Measurements from ENCODE around the gene PRKAR1A.
"Not testable (repeated sequence)": the region's sequence is repeated elsewhere in the genome, so short reads cannot be mapped to it uniquely, and the experiment has no call there.

The PRKAR1A gene

DNA sequence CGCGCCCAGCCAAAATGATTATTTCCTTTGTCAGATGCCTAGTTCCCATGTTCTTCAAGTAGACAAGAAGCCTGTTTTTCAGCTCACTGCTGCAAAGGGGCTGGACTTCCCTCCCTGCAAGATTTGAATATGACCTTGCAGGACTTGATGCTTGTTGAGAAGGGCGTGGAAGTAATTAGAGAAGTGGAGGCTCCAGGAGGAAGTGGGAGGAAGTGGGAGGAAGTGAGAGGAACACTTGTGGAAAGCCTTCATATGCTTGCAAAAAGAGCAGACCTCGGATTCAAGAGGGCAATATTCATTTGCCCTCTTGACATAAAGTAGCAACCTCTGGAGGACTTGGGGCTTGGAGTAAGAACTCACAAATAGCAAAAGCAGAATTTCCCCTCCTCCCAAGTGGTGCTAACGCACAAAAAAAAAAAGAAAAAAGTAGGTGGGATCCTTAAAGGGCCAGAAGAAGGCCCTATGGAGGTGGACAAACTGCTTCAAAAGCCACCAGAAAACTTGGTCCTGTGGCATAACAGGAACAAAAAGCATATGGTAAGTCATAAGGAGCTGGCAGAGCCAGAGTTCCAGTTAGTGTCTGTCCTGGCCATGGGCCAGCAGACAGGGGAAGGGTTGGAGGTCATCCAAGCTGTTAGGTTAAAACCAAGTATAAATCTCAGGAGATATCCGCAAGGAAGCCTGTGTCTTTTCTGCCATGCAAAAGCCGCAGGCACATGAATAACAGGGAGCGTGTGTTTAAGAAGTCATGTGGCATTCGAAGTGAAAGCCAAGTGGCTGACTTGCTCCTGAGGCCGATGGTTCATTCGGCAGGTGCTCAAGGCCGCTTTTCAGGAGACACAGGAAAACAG, 20.6 kb upstream of the PRKAR1A start:
- H3K9ac ChIP-seq (ENCODE audit: low read length in 5 of 5), result peak overlapping the region in 1 of 5 donors; percentile 63
- H3K27me3 ChIP-seq (ENCODE audit: control insufficient read depth in 5 of 5, insufficient read depth in 4 of 5, low read length in 5 of 5), result no peaks in the 10 kb centered on the region
- no peaks in the 10 kb centered on the region for H3K9me3 ChIP-seq (ENCODE audit: control insufficient read depth in 5 of 5, low read length in 5 of 5)
- peak overlapping the region in 1 of 5 donors; percentile 17 for H3K4me3 ChIP-seq (ENCODE audit: low read depth in 1 of 5, low read length in 5 of 5)
- H3K27ac ChIP-seq (ENCODE audit: low read depth, low read length), result peak overlapping the region; percentile 41
- peaks cover 4 to 42% (median 35%) of the 10 kb centered on the region in 5 donors for H3K4me1 ChIP-seq (ENCODE audit: control insufficient read depth in 5 of 5, insufficient read depth in 5 of 5, low read length in 5 of 5)
- H3K36me3 ChIP-seq (ENCODE audit: control insufficient read depth in 5 of 5, insufficient read depth in 5 of 5, low read length in 5 of 5), result no peaks in the 10 kb centered on the region

GRCh38 chr17:68492394-68493054, 19.7 kb upstream of the PRKAR1A start:
- not testable (repeated sequence) for H3K9me3 ChIP-seq (ENCODE audit: control insufficient read depth in 5 of 5, low read length in 5 of 5); H3K27me3 ChIP-seq (ENCODE audit: control insufficient read depth in 5 of 5, insufficient read depth in 4 of 5, low read length in 5 of 5); H3K36me3 ChIP-seq (ENCODE audit: control insufficient read depth in 5 of 5, insufficient read depth in 5 of 5, low read length in 5 of 5); H3K27ac ChIP-seq (ENCODE audit: low read depth, low read length)
- peak overlapping the region in 1 of 5 donors; percentile 63 for H3K9ac ChIP-seq (ENCODE audit: low read length in 5 of 5)
- H3K4me3 ChIP-seq (ENCODE audit: low read depth in 1 of 5, low read length in 5 of 5), result peak overlapping the region in 1 of 5 donors; percentile 17
- peaks cover 4 to 42% (median 35%) of the 10 kb centered on the region in 5 donors for H3K4me1 ChIP-seq (ENCODE audit: control insufficient read depth in 5 of 5, insufficient read depth in 5 of 5, low read length in 5 of 5)

DNA sequence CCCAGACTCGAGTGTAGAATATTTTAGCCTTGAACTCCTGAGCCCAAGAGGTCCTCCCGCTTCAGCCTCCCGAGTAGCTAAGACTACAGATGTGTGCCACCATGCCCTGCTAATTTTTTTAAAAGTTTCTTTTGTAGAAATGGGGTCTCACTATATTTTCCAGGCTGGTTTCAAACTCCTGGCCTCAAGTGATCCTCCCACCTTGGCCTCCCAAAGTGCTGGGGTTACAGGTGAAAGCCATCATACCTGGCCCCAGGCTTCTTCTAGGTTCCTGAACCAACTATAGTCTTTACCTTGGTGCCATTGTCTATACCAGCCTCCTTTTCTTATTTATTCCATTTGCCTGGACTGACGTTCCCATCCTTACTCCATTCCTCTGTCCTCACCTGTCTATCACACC, 17.1 kb upstream of the PRKAR1A start:
- Histone ChIP-seq H3K27me3 (ENCODE audit: control insufficient read depth in 5 of 5, insufficient read depth in 4 of 5, low read length in 5 of 5) (no peaks in the 10 kb centered on the region), H3K4me3 (ENCODE audit: low read depth in 1 of 5, low read length in 5 of 5) (no peak overlapping the region)

GRCh38 chr17:68497885-68498319, 14.3 kb upstream of the PRKAR1A start:
- no peak overlapping the region for H3K4me3 ChIP-seq (ENCODE audit: low read depth in 1 of 5, low read length in 5 of 5)
- peak overlapping the region; percentile 23 for H3K27ac ChIP-seq (ENCODE audit: low read depth, low read length)
- peaks cover 4 to 25% (median 20%) of the 10 kb centered on the region in 5 donors for H3K4me1 ChIP-seq (ENCODE audit: control insufficient read depth in 5 of 5, insufficient read depth in 5 of 5, low read length in 5 of 5)
- H3K9me3 ChIP-seq (ENCODE audit: control insufficient read depth in 5 of 5, low read length in 5 of 5), result no peaks in the 10 kb centered on the region
- no peak overlapping the region for H3K9ac ChIP-seq (ENCODE audit: low read length in 5 of 5)
- no peaks in the 10 kb centered on the region for H3K36me3 ChIP-seq (ENCODE audit: control insufficient read depth in 5 of 5, insufficient read depth in 5 of 5, low read length in 5 of 5)
- H3K27me3 ChIP-seq (ENCODE audit: control insufficient read depth in 5 of 5, insufficient read depth in 4 of 5, low read length in 5 of 5), result no peaks in the 10 kb centered on the region

More for the DNA sequence above, 17.1 kb upstream of the PRKAR1A start:
- H3K4me1 ChIP-seq (ENCODE audit: control insufficient read depth in 5 of 5, insufficient read depth in 5 of 5, low read length in 5 of 5), result peaks cover 9 to 52% (median 44%) of the 10 kb centered on the region in 5 donors
- no peak overlapping the region for H3K9ac ChIP-seq (ENCODE audit: low read length in 5 of 5)
- no peaks in the 10 kb centered on the region for H3K36me3 ChIP-seq (ENCODE audit: control insufficient read depth in 5 of 5, insufficient read depth in 5 of 5, low read length in 5 of 5)
- no peaks in the 10 kb centered on the region for H3K9me3 ChIP-seq (ENCODE audit: control insufficient read depth in 5 of 5, low read length in 5 of 5)
- H3K27ac ChIP-seq (ENCODE audit: low read depth, low read length), result no peak overlapping the region

- Histone ChIP-seq H3K27ac (ENCODE audit: low read depth, low read length) (no peak overlapping the region), H3K4me3 (ENCODE audit: low read depth in 1 of 5, low read length in 5 of 5) (peak overlapping the region in 1 of 5 donors; percentile 19), H3K36me3 (ENCODE audit: control insufficient read depth in 5 of 5, insufficient read depth in 5 of 5, low read length in 5 of 5) (no peaks in the 10 kb centered on the region), H3K9me3 (ENCODE audit: control insufficient read depth in 5 of 5, low read length in 5 of 5) (no peaks in the 10 kb centered on the region), H3K4me1 (ENCODE audit: control insufficient read depth in 5 of 5, insufficient read depth in 5 of 5, low read length in 5 of 5) (peaks cover 4 to 19% (median 16%) of the 10 kb centered on the region in 5 donors), H3K9ac (ENCODE audit: low read length in 5 of 5) (peak overlapping the region in 1 of 5 donors; percentile 40), H3K27me3 (ENCODE audit: control insufficient read depth in 5 of 5, insufficient read depth in 4 of 5, low read length in 5 of 5) (no peaks in the 10 kb centered on the region)
Measured at GRCh38 chr17:68498479-68499326, 13.5 kb upstream of the PRKAR1A start.

DNA sequence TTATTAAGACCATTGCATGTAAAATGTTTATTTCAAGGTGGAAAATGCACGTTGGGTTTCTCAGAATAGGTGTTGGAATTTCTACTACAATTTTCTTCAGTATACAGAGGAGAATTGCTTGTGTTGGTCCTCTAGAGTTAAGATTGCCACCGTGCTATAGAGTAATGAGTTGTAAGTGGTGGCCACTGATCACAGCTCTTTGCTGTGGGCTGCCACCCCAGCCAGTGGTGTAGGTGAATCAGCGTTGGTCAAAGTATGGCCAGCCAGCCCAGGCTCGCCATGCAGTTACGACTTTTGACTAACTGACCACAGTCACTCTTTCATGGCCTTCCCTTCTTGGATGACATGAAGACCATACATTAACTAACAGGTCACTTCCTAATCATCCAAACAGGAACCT, 12.6 kb upstream of the PRKAR1A start:
- no peaks in the 10 kb centered on the region for H3K36me3 ChIP-seq (ENCODE audit: control insufficient read depth in 5 of 5, insufficient read depth in 5 of 5, low read length in 5 of 5)
- no peak overlapping the region for H3K27ac ChIP-seq (ENCODE audit: low read depth, low read length)
- H3K27me3 ChIP-seq (ENCODE audit: control insufficient read depth in 5 of 5, insufficient read depth in 4 of 5, low read length in 5 of 5), result no peaks in the 10 kb centered on the region
- no peaks in the 10 kb centered on the region for H3K9me3 ChIP-seq (ENCODE audit: control insufficient read depth in 5 of 5, low read length in 5 of 5)
- no peak overlapping the region for H3K9ac ChIP-seq (ENCODE audit: low read length in 5 of 5)
- no peak overlapping the region for H3K4me3 ChIP-seq (ENCODE audit: low read depth in 1 of 5, low read length in 5 of 5)
- H3K4me1 ChIP-seq (ENCODE audit: control insufficient read depth in 5 of 5, insufficient read depth in 5 of 5, low read length in 5 of 5), result peaks cover 3 to 19% (median 14%) of the 10 kb centered on the region in 5 donors

DNA sequence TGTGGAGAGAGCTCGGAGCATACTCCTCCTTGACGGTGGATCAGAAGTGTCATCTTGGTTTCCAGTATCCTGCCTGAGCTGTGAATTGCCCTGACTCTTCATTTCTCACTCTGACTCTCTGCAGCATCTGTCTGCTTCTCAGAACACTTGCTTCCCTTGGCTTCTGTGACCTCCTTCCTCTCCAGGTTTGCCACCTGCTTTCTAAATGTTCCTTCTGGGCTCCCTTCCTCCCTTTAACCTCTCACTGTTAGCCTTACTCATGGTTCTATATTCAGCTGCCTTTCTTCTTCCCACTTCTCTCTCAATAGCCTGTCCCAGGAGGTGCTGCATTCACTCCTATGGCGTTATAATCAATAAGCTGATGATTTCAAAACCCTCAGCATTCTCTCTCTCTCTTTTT, 11.2 kb upstream of the PRKAR1A start:
- H3K27me3 ChIP-seq (ENCODE audit: control insufficient read depth in 5 of 5, insufficient read depth in 4 of 5, low read length in 5 of 5), result no peaks in the 10 kb centered on the region
- no peak overlapping the region for H3K9ac ChIP-seq (ENCODE audit: low read length in 5 of 5)
- peaks cover 3 to 19% (median 14%) of the 10 kb centered on the region in 5 donors for H3K4me1 ChIP-seq (ENCODE audit: control insufficient read depth in 5 of 5, insufficient read depth in 5 of 5, low read length in 5 of 5)
- H3K4me3 ChIP-seq (ENCODE audit: low read depth in 1 of 5, low read length in 5 of 5), result no peak overlapping the region
- no peaks in the 10 kb centered on the region for H3K36me3 ChIP-seq (ENCODE audit: control insufficient read depth in 5 of 5, insufficient read depth in 5 of 5, low read length in 5 of 5)
- H3K9me3 ChIP-seq (ENCODE audit: control insufficient read depth in 5 of 5, low read length in 5 of 5), result no peaks in the 10 kb centered on the region
- no peak overlapping the region for H3K27ac ChIP-seq (ENCODE audit: low read depth, low read length)

- H3K4me3 ChIP-seq (ENCODE audit: low read depth in 1 of 5, low read length in 5 of 5), result no peak overlapping the region
- H3K9me3 ChIP-seq (ENCODE audit: control insufficient read depth in 5 of 5, low read length in 5 of 5), result no peaks in the 10 kb centered on the region
- H3K9ac ChIP-seq (ENCODE audit: low read length in 5 of 5), result no peak overlapping the region
- H3K36me3 ChIP-seq (ENCODE audit: control insufficient read depth in 5 of 5, insufficient read depth in 5 of 5, low read length in 5 of 5), result no peaks in the 10 kb centered on the region
- no peak overlapping the region for H3K27ac ChIP-seq (ENCODE audit: low read depth, low read length)
- H3K4me1 ChIP-seq (ENCODE audit: control insufficient read depth in 5 of 5, insufficient read depth in 5 of 5, low read length in 5 of 5), result peaks cover 3 to 21% (median 17%) of the 10 kb centered on the region in 5 donors
- H3K27me3 ChIP-seq (ENCODE audit: control insufficient read depth in 5 of 5, insufficient read depth in 4 of 5, low read length in 5 of 5), result no peaks in the 10 kb centered on the region
Measured at GRCh38 chr17:68505951-68506350, 6.3 kb upstream of the PRKAR1A start.

- Histone ChIP-seq H3K9ac (ENCODE audit: low read length in 5 of 5) (no peak overlapping the region), H3K4me3 (ENCODE audit: low read depth in 1 of 5, low read length in 5 of 5) (no peak overlapping the region), H3K9me3 (ENCODE audit: control insufficient read depth in 5 of 5, low read length in 5 of 5) (no peaks in the 10 kb centered on the region), H3K27ac (ENCODE audit: low read depth, low read length) (no peak overlapping the region), H3K36me3 (ENCODE audit: control insufficient read depth in 5 of 5, insufficient read depth in 5 of 5, low read length in 5 of 5) (no peaks in the 10 kb centered on the region), H3K27me3 (ENCODE audit: control insufficient read depth in 5 of 5, insufficient read depth in 4 of 5, low read length in 5 of 5) (no peaks in the 10 kb centered on the region), H3K4me1 (ENCODE audit: control insufficient read depth in 5 of 5, insufficient read depth in 5 of 5, low read length in 5 of 5) (peaks cover 5 to 33% (median 27%) of the 10 kb centered on the region in 5 donors)
Measured at GRCh38 chr17:68507576-68507975, 4.7 kb upstream of the PRKAR1A start.
